Loucy (cell line): ENCODE measurements around the gene MED13L.

Source experiments
- CTCF ChIP-seq: fragments of 200-600 bp; sonication (generic); conservative IDR thresholded peaks from 2 replicates; pipeline ENCODE4 v1.5.1; 2014; ENCODE audit warnings: mild to moderate bottlenecking, antibody characterized with exemption, low read length
- EZH2phosphoT487 ChIP-seq: fragments of 200-600 bp; IDR thresholded peaks from 2 replicates; pipeline ENCODE4 v1.6.1; 2018; ENCODE audit warnings: antibody characterized with exemption, mild to moderate bottlenecking, moderate library complexity, borderline replicate concordance

GRCh38 chr12:115934877-115935276 is 342.6 kb downstream of the MED13L start:
- TF ChIP-seq CTCF (no peak), EZH2phosphoT487 (no peak)
